ENCODE data around the gene EGFL6.

DNA sequence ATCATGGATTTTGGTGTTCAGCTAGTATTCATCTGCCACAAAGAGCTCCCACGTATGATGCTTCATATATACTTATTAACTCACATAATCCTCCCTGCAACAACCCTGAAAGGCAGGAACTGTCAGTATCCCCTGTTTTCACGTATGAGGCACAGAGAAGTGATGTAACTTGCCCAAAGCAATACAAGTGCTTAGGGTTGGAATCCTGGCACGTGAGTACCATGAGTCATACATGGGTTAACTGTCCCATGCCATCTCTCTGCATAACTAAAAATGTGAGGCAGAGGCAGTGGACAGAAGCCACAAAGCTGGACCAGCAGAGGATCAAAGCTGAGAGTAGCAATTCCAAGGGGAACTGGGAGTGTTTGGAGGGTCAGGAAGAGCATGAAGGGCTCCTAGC is 35.7 kb upstream of the EGFL6 start:
- TF ChIP-seq EZH2 (IDR thresholded peaks at IDR 0.05) (no peak), POLR2AphosphoS5 (IDR thresholded peaks at IDR 0.05; ENCODE audit: borderline replicate concordance, low read depth, low read length) (no peak)

Data from SK-N-MC (cell line).